Measurements from ENCODE around the gene HYLS1. TPM values are rescaled to one million over a fixed set of nuclear protein-coding genes. Genes with fewer than 3 reads are reported as not detected.

Gene HYLS1
- total RNA-seq, 4 donors from 2014 or later, result 0.26 to 10.9 (median 4.2) TPM

- Histone ChIP-seq H3K27ac (no peak overlapping the region), H3K4me3 (no peak overlapping the region), H3K27me3 (no peaks in the 10 kb centered on the region), H3K36me3 (no peaks in the 10 kb centered on the region), H3K9me3 (no peaks in the 10 kb centered on the region), H3K4me1 (no peaks in the 10 kb centered on the region)
- TF ChIP-seq CTCF (IDR thresholded peaks at IDR 0.05) (no peak), POLR2A (IDR thresholded peaks at IDR 0.05) (no peak)
- DNase-seq, result no peak
- intact Hi-C loops (cut with DNase I; ENCODE audit: low total_unique reads), result no loop called here
Observed at GRCh38 chr11:125869521-125869920, 17.9 kb upstream of the HYLS1 start.

GRCh38 chr11:125871391-125872137 is 15.9 kb upstream of the HYLS1 start:
- intact Hi-C loops (cut with DNase I; ENCODE audit: low total_unique reads), result no loop called here
- DNase-seq, result no peak
- no peaks in the 10 kb centered on the region for H3K9me3 ChIP-seq
- H3K27ac ChIP-seq, result no peak overlapping the region
- no peak overlapping the region for H3K4me3 ChIP-seq
- H3K4me1 ChIP-seq, result no peaks in the 10 kb centered on the region
- no peaks in the 10 kb centered on the region for H3K36me3 ChIP-seq
- TF ChIP-seq POLR2A (IDR thresholded peaks at IDR 0.05), result no peak
- peak in 2 of 4 experiments; percentile 12 for TF ChIP-seq CTCF (IDR thresholded peaks at IDR 0.05)
- H3K27me3 ChIP-seq, result no peaks in the 10 kb centered on the region

- TF ChIP-seq CTCF (IDR thresholded peaks at IDR 0.05), result no peak
- TF ChIP-seq POLR2A (IDR thresholded peaks at IDR 0.05), result no peak
- no peaks in the 10 kb centered on the region for H3K9me3 ChIP-seq
- H3K36me3 ChIP-seq, result no peaks in the 10 kb centered on the region
- no peak overlapping the region for H3K27ac ChIP-seq
- no peaks in the 10 kb centered on the region for H3K4me1 ChIP-seq
- intact Hi-C loops (cut with DNase I; ENCODE audit: low total_unique reads), result no loop called here
- no peak overlapping the region for H3K4me3 ChIP-seq
- no peak for DNase-seq
- no peaks in the 10 kb centered on the region for H3K27me3 ChIP-seq
Observed at GRCh38 chr11:125872138-125872491, 15.4 kb upstream of the HYLS1 start.

- TF ChIP-seq POLR2A (IDR thresholded peaks at IDR 0.05) (no peak), CTCF (IDR thresholded peaks at IDR 0.05) (no peak)
- no peaks in the 10 kb centered on the region for H3K4me1 ChIP-seq
- H3K36me3 ChIP-seq, result no peaks in the 10 kb centered on the region
- H3K27ac ChIP-seq, result no peak overlapping the region
- H3K4me3 ChIP-seq, result no peak overlapping the region
- DNase-seq, result no peak
- no peaks in the 10 kb centered on the region for H3K9me3 ChIP-seq
- intact Hi-C loops (cut with DNase I; ENCODE audit: low total_unique reads), result no loop called here
- no peaks in the 10 kb centered on the region for H3K27me3 ChIP-seq
Observed at GRCh38 chr11:125873881-125874555, 13.4 kb upstream of the HYLS1 start.

GRCh38 chr11:125874556-125875124 is 12.8 kb upstream of the HYLS1 start:
- TF ChIP-seq POLR2A (IDR thresholded peaks at IDR 0.05), result no peak
- TF ChIP-seq CTCF (IDR thresholded peaks at IDR 0.05), result peak; percentile 55 to 65 (median 63)
- DNase-seq, result peak; percentile 31 to 45
- Histone ChIP-seq H3K4me1 (no peaks in the 10 kb centered on the region), H3K9me3 (no peaks in the 10 kb centered on the region), H3K36me3 (no peaks in the 10 kb centered on the region), H3K4me3 (no peak overlapping the region), H3K27me3 (no peaks in the 10 kb centered on the region), H3K27ac (no peak overlapping the region)
- intact Hi-C loops (cut with DNase I; ENCODE audit: low total_unique reads), result no loop called here
